Retinal pigment epithelial cell (primary cell): Measurements from ENCODE around the gene NPAP1.

Experiments used
- DNase-seq: peaks from one replicate; pipeline ENCODE4 v3.0.0-alpha.2; 2010; ENCODE audit warnings: low read depth
- H3K4me3 ChIP-seq: 2 replicates; pipeline ENCODE4 v1.5.1; 2011; ENCODE audit warnings: mild to moderate bottlenecking, low read length, control low read depth, moderate library complexity
- TF ChIP-seq, protein P1 (sequence below): conservative IDR thresholded peaks from 2 replicates; pipeline ENCODE4 v1.5.1; 2011; ENCODE audit warnings: low read depth, low read length, control low read depth, inconsistent platforms

The NPAP1 gene

DNA sequence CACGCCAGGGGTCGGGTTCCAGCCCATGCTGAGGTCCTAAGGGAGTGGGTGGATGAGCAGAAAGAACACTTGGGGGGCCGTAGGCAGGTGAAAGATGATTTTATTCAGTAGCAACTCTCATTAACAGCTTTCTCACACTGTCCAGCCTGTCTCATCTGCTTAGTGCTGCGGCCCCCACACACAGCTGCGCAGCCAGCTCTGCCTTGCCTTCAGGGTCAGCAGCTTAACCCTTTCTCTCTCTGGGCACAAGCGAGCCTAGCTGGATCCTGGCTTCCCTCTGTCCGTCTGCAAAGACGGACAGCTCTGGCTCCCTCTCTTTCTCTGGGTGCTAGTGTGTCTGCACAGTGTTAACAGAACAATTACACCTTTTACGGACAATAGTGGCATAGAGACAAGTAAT, 21.3 kb downstream of the NPAP1 start:
- no peak for DNase-seq
- H3K4me3 ChIP-seq, result no peak overlapping the region

DNA sequence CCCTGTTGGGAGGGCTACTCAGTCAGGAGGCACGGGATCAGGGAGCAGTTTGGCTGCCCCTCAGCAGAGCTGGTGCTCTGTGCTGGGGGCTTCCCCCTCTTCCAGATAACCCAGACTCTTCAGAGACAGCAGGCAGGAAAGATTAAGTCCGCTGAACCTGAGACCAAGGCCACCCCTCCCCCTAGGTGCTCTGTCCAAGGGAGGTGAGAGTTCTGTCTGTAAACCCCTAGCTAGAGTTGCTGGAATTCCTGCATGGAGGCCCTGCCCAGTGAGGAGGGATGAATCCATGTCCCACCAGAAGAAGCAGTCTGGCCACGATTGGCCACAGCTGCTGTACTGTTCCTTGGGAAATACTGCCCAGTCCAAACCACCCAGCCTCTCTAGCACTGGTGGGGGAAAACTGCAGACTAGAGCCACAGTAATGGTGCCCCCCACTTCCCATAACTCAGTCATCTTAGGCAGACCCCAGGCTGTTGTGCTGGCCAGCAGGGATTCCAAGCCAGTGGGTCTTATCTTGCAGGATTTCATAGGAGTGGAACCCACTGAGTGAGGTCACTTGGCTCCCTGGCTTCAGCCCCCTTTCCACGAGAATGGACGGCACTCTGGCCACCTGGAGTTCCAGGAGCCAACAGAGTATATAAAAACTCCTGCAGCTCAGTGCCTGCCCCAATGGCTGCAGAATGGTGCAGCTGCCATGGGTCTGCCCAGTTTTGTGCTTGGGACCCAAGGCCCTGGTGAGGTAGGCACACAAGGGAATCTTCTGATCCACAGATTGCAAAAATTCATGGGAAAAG, 42.9 kb downstream of the NPAP1 start:
- H3K4me3 ChIP-seq, result no peak overlapping the region
- TF ChIP-seq, protein P1, sequence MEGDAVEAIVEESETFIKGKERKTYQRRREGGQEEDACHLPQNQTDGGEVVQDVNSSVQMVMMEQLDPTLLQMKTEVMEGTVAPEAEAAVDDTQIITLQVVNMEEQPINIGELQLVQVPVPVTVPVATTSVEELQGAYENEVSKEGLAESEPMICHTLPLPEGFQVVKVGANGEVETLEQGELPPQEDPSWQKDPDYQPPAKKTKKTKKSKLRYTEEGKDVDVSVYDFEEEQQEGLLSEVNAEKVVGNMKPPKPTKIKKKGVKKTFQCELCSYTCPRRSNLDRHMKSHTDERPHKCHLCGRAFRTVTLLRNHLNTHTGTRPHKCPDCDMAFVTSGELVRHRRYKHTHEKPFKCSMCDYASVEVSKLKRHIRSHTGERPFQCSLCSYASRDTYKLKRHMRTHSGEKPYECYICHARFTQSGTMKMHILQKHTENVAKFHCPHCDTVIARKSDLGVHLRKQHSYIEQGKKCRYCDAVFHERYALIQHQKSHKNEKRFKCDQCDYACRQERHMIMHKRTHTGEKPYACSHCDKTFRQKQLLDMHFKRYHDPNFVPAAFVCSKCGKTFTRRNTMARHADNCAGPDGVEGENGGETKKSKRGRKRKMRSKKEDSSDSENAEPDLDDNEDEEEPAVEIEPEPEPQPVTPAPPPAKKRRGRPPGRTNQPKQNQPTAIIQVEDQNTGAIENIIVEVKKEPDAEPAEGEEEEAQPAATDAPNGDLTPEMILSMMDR, result no peak
- no peak for DNase-seq

More for the DNA sequence above, 21.3 kb downstream of the NPAP1 start:
- TF ChIP-seq, protein P1, result no peak

DNA sequence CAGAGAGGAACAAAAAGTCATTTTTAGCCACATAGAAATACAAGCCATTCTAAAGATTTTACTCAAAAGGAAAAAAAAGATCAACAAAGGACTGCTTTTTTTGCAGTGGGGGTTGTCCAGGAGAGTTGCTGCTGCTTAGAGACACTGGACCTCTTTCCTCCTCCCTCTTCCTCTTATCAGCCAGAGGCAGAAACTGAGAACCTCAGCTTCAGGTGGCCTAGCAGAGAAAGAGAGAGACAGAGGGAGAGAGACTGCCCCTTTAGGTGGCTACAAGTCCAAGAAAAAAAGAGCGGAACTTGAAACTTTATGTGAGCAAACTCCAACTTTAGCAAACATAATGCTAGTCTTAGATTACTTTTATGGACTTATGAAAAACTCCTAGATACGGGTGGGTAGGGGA, 54.2 kb downstream of the NPAP1 start:
- no peak overlapping the region for H3K4me3 ChIP-seq
- no peak for DNase-seq
- TF ChIP-seq, protein P1, result no peak
